Loucy (cell line): ENCODE data around the gene LRRC4C.

Source experiments
- H2AFZ ChIP-seq: fragments of 200-600 bp; sonication (generic); 2 replicates; pipeline ENCODE4 v1.6.0; 2016; ENCODE audit warnings: antibody characterized with exemption, mild to moderate bottlenecking, low read length, moderate library complexity
- H3F3A ChIP-seq: fragments of 200-600 bp; 2 replicates; pipeline ENCODE4 v1.6.0; 2016; ENCODE audit warnings: antibody characterized with exemption, low read depth, mild to moderate bottlenecking
- H3K27me3 ChIP-seq: fragments of 200-600 bp; sonication (generic); 2 replicates; pipeline ENCODE4 v1.6.1; 2014; ENCODE audit warnings: low read length, mild to moderate bottlenecking; ENCODE audit not compliant: insufficient read depth, poor library complexity, severe bottlenecking
- H3K36me3 ChIP-seq: fragments of 200-600 bp; sonication (generic); 2 replicates; pipeline ENCODE4 v1.6.1; 2016; ENCODE audit warnings: low read length; ENCODE audit not compliant: insufficient read depth
- H3K4me1 ChIP-seq: fragments of 200-600 bp; sonication (generic); 2 replicates; pipeline ENCODE4 v1.5.1; 2014; ENCODE audit warnings: low read length, mild to moderate bottlenecking; ENCODE audit not compliant: insufficient read depth, poor library complexity, severe bottlenecking
- H3K4me2 ChIP-seq: fragments of 200-600 bp; sonication (generic); 2 replicates; pipeline ENCODE4 v1.6.0; 2014; ENCODE audit warnings: antibody characterized with exemption, low read length, low read depth, mild to moderate bottlenecking; ENCODE audit not compliant: poor library complexity, severe bottlenecking
- H3K4me3 ChIP-seq: fragments of 200-600 bp; sonication (generic); 2 replicates; pipeline ENCODE4 v1.5.1; 2014; ENCODE audit warnings: low read length, mild to moderate bottlenecking, mixed read lengths; ENCODE audit not compliant: poor library complexity, severe bottlenecking
- H3K79me2 ChIP-seq: fragments of 200-600 bp; sonication (generic); 2 replicates; pipeline ENCODE4 v1.6.1; 2014; ENCODE audit warnings: low read length; ENCODE audit not compliant: insufficient read depth
- H3K9ac ChIP-seq: fragments of 200-600 bp; sonication (generic); 2 replicates; pipeline ENCODE4 v1.6.0; 2014; ENCODE audit warnings: mild to moderate bottlenecking, low read depth, low read length, moderate library complexity; ENCODE audit not compliant: poor library complexity, severe bottlenecking
- H3K9me2 ChIP-seq: fragments of 200-600 bp; sonication (generic); replicated peaks from 2 replicates; pipeline ENCODE4 v1.6.1; 2016; ENCODE audit warnings: low read depth, low read length, mixed read lengths
- H3K9me3 ChIP-seq: fragments of 200-600 bp; sonication (generic); 2 replicates; pipeline ENCODE4 v1.6.1; 2014; ENCODE audit warnings: mild to moderate bottlenecking, antibody characterized with exemption, low read length, low read depth; ENCODE audit not compliant: insufficient read depth
- H4K20me1 ChIP-seq: fragments of 200-600 bp; sonication (generic); 2 replicates; pipeline ENCODE4 v1.6.0; 2014; ENCODE audit warnings: antibody characterized with exemption, low read length, mild to moderate bottlenecking; ENCODE audit not compliant: insufficient read depth, poor library complexity, severe bottlenecking
- CTCF ChIP-seq: fragments of 200-600 bp; sonication (generic); conservative IDR thresholded peaks from 2 replicates; pipeline ENCODE4 v1.5.1; 2014; ENCODE audit warnings: mild to moderate bottlenecking, antibody characterized with exemption, low read length
- EZH2phosphoT487 ChIP-seq: fragments of 200-600 bp; IDR thresholded peaks from 2 replicates; pipeline ENCODE4 v1.6.1; 2018; ENCODE audit warnings: antibody characterized with exemption, mild to moderate bottlenecking, moderate library complexity, borderline replicate concordance

Gene LRRC4C

GRCh38 chr11:40149721-40150120 lies 1309.7 kb downstream of the LRRC4C start:
- no peak overlapping the region for H3K4me3 ChIP-seq
- H3K79me2 ChIP-seq, result no peaks in the 10 kb centered on the region
- TF ChIP-seq EZH2phosphoT487 (no peak), CTCF (no peak)

GRCh38 chr11:40140560-40140959 lies 1318.9 kb downstream of the LRRC4C start:
- Histone ChIP-seq H3K4me2 (no peak overlapping the region), H2AFZ (no peak overlapping the region), H3K9ac (no peak overlapping the region)

More at GRCh38 chr11:40149721-40150120, 1309.7 kb downstream of the LRRC4C start:
- no peak overlapping the region for H3K9ac ChIP-seq
- H4K20me1 ChIP-seq, result no peaks in the 10 kb centered on the region
- H3K4me1 ChIP-seq, result no peaks in the 10 kb centered on the region
- no peak overlapping the region for H2AFZ ChIP-seq
- H3K9me3 ChIP-seq, result no peaks in the 10 kb centered on the region
- H3K4me2 ChIP-seq, result no peak overlapping the region
- H3K27me3 ChIP-seq, result no peaks in the 10 kb centered on the region
- H3K36me3 ChIP-seq, result no peaks in the 10 kb centered on the region
- no peaks in the 10 kb centered on the region for H3K9me2 ChIP-seq
- H3F3A ChIP-seq, result no peaks in the 10 kb centered on the region

DNA sequence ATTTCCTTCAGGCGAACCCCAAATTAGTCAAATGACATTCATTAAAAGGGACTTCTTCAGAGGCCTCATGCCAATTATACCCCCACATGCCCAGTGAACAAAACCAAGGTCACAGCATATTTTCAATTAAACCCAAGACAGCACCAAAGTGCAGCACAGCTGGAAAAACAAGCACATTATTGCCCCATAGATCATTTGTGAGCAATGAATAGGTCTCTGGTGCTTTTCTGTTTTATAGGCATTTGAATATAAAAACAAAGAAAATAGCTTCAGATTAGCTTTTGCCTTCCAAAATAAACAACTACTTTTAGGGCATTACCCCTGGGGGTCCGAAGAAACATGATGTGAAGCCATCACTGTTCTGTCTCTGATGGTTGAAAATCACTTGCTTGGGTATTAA lies 1319.9 kb downstream of the LRRC4C start:
- Histone ChIP-seq H3K9ac (no peak overlapping the region), H2AFZ (no peak overlapping the region), H3K79me2 (no peaks in the 10 kb centered on the region)

More at GRCh38 chr11:40140560-40140959, 1318.9 kb downstream of the LRRC4C start:
- Histone ChIP-seq H3K9me2 (no peaks in the 10 kb centered on the region), H3K79me2 (no peaks in the 10 kb centered on the region), H3K4me3 (no peak overlapping the region), H3K4me1 (no peaks in the 10 kb centered on the region), H3F3A (no peaks in the 10 kb centered on the region), H3K27me3 (no peaks in the 10 kb centered on the region), H3K9me3 (no peaks in the 10 kb centered on the region), H4K20me1 (no peaks in the 10 kb centered on the region), H3K36me3 (no peaks in the 10 kb centered on the region)
- TF ChIP-seq EZH2phosphoT487, result no peak
- no peak for TF ChIP-seq CTCF

More for the DNA sequence above, 1319.9 kb downstream of the LRRC4C start:
- TF ChIP-seq CTCF (no peak), EZH2phosphoT487 (no peak)
- Histone ChIP-seq H3K4me2 (no peak overlapping the region), H4K20me1 (no peaks in the 10 kb centered on the region), H3F3A (no peaks in the 10 kb centered on the region), H3K27me3 (no peaks in the 10 kb centered on the region), H3K36me3 (no peaks in the 10 kb centered on the region), H3K4me1 (no peaks in the 10 kb centered on the region), H3K9me3 (no peaks in the 10 kb centered on the region), H3K4me3 (no peak overlapping the region), H3K9me2 (no peaks in the 10 kb centered on the region)
